ENCODE data around the gene ZFP91.
"Not testable (repeated sequence)": the region's sequence is repeated elsewhere in the genome, so short reads cannot be mapped to it uniquely, and the experiment has no call there.

The ZFP91 gene

GRCh38 chr11:58564231-58564630 lies 14.6 kb upstream of the ZFP91 start:
- no peaks in the 10 kb centered on the region for H3K79me1 ChIP-seq (ENCODE audit: low read length)

GRCh38 chr11:58567889-58568512 lies 10.9 kb upstream of the ZFP91 start:
- Histone ChIP-seq H3K27me3 (ENCODE audit: insufficient read depth, low read length) (no peaks in the 10 kb centered on the region), H4K91ac (ENCODE audit: low read depth, low read length) (no peak overlapping the region), H3K4me1 (ENCODE audit: control insufficient read depth in 1 of 2, insufficient read depth in 2 of 2, low read length in 2 of 2) (no peaks in the 10 kb centered on the region), H3K9ac (ENCODE audit: low read length) (no peak overlapping the region), H3K9me3 (ENCODE audit: insufficient read depth, low read depth, low read length) (no peaks in the 10 kb centered on the region), H2AK5ac (ENCODE audit: low read length) (no peak overlapping the region), H2AFZ (ENCODE audit: insufficient read depth, low read length, poor library complexity) (no peak overlapping the region), H2BK120ac (ENCODE audit: insufficient read depth, low read length, poor library complexity) (no peak overlapping the region), H3K4me3 (ENCODE audit: low read depth, low read length) (no peak overlapping the region), H3K79me2 (ENCODE audit: control insufficient read depth, insufficient read depth, low read length, poor library complexity) (no peaks in the 10 kb centered on the region), H2BK12ac (ENCODE audit: low read length) (no peak overlapping the region), H4K8ac (ENCODE audit: low read depth, low read length) (no peak overlapping the region), H3K27ac (ENCODE audit: low read depth, low read length) (no peak overlapping the region), H4K12ac (ENCODE audit: low read depth, low read length) (no peak overlapping the region), H3K4me2 (ENCODE audit: low read length) (no peak overlapping the region), H3K4ac (ENCODE audit: low read depth, low read length) (no peak overlapping the region), H3K14ac (ENCODE audit: low read length) (no peak overlapping the region), H2BK5ac (ENCODE audit: low read depth, low read length, poor library complexity) (no peak overlapping the region), H3K79me1 (ENCODE audit: low read length) (no peaks in the 10 kb centered on the region), H3K18ac (ENCODE audit: low read length) (no peak overlapping the region), H3K23ac (ENCODE audit: low read length) (no peak overlapping the region), H3K36me3 (ENCODE audit: control insufficient read depth in 1 of 2, insufficient read depth in 2 of 2, low read length in 2 of 2) (peaks cover 0 to 5% of the 10 kb centered on the region in 2 experiments)
- no CpG with 5 or more reads among the region's 4 CpGs for WGBS (ENCODE audit: extremely low coverage, insufficient coverage, insufficient read length)
- peak; percentile 73 to 83 for DNase-seq

More at GRCh38 chr11:58564231-58564630, 14.6 kb upstream of the ZFP91 start:
- Histone ChIP-seq H3K18ac (ENCODE audit: low read length) (no peak overlapping the region), H2BK12ac (ENCODE audit: low read length) (no peak overlapping the region), H3K23ac (ENCODE audit: low read length) (no peak overlapping the region), H3K4me2 (ENCODE audit: low read length) (no peak overlapping the region), H2BK5ac (ENCODE audit: low read depth, low read length, poor library complexity) (no peak overlapping the region), H3K4ac (ENCODE audit: low read depth, low read length) (no peak overlapping the region), H3K4me3 (ENCODE audit: low read depth, low read length) (no peak overlapping the region), H4K8ac (ENCODE audit: low read depth, low read length) (no peak overlapping the region), H3K9me3 (ENCODE audit: insufficient read depth, low read depth, low read length) (no peaks in the 10 kb centered on the region), H4K12ac (ENCODE audit: low read depth, low read length) (no peak overlapping the region), H3K27ac (ENCODE audit: low read depth, low read length) (no peak overlapping the region), H3K9ac (ENCODE audit: low read length) (no peak overlapping the region), H4K91ac (ENCODE audit: low read depth, low read length) (no peak overlapping the region), H3K27me3 (ENCODE audit: insufficient read depth, low read length) (no peaks in the 10 kb centered on the region), H2AK5ac (ENCODE audit: low read length) (no peak overlapping the region), H3K79me2 (ENCODE audit: control insufficient read depth, insufficient read depth, low read length, poor library complexity) (no peaks in the 10 kb centered on the region), H2AFZ (ENCODE audit: insufficient read depth, low read length, poor library complexity) (no peak overlapping the region), H3K36me3 (ENCODE audit: control insufficient read depth in 1 of 2, insufficient read depth in 2 of 2, low read length in 2 of 2) (no peaks in the 10 kb centered on the region), H2BK120ac (ENCODE audit: insufficient read depth, low read length, poor library complexity) (no peak overlapping the region), H3K4me1 (ENCODE audit: control insufficient read depth in 1 of 2, insufficient read depth in 2 of 2, low read length in 2 of 2) (no peaks in the 10 kb centered on the region), H3K14ac (ENCODE audit: low read length) (no peak overlapping the region)
- DNase-seq = no peak

- H2BK120ac ChIP-seq (ENCODE audit: insufficient read depth, low read length, poor library complexity); H3K23ac ChIP-seq (ENCODE audit: low read length): not testable (repeated sequence)
- no CpG with 5 or more reads among the region's 14 CpGs for WGBS (ENCODE audit: extremely low coverage, insufficient coverage, insufficient read length)
Observed at GRCh38 chr11:58572906-58573305, 6.0 kb upstream of the ZFP91 start.

GRCh38 chr11:58573451-58574104 lies 5.3 kb upstream of the ZFP91 start:
- H3K27ac ChIP-seq (ENCODE audit: low read depth, low read length) = no peak overlapping the region
- WGBS (ENCODE audit: extremely low coverage, insufficient coverage, insufficient read length) = no CpG with 5 or more reads among the region's 4 CpGs
- H4K8ac ChIP-seq (ENCODE audit: low read depth, low read length) = no peak overlapping the region
- H2BK120ac ChIP-seq (ENCODE audit: insufficient read depth, low read length, poor library complexity) = no peak overlapping the region
- no peak overlapping the region for H3K9ac ChIP-seq (ENCODE audit: low read length)
- H3K4ac ChIP-seq (ENCODE audit: low read depth, low read length) = no peak overlapping the region
- H2BK12ac ChIP-seq (ENCODE audit: low read length) = no peak overlapping the region
- H4K12ac ChIP-seq (ENCODE audit: low read depth, low read length) = no peak overlapping the region
- H3K18ac ChIP-seq (ENCODE audit: low read length) = no peak overlapping the region
- no peak overlapping the region for H2AK5ac ChIP-seq (ENCODE audit: low read length)
- no peak overlapping the region for H3K4me3 ChIP-seq (ENCODE audit: low read depth, low read length)
- peak; percentile 22 to 66 for DNase-seq
- no peaks in the 10 kb centered on the region for H3K27me3 ChIP-seq (ENCODE audit: insufficient read depth, low read length)
- peaks cover 7% of the 10 kb centered on the region for H3K79me2 ChIP-seq (ENCODE audit: control insufficient read depth, insufficient read depth, low read length, poor library complexity)
- H3K36me3 ChIP-seq (ENCODE audit: control insufficient read depth in 1 of 2, insufficient read depth in 2 of 2, low read length in 2 of 2) = peaks cover 0 to 5% of the 10 kb centered on the region in 2 experiments
- no peak overlapping the region for H4K91ac ChIP-seq (ENCODE audit: low read depth, low read length)
- H3K4me1 ChIP-seq (ENCODE audit: control insufficient read depth in 1 of 2, insufficient read depth in 2 of 2, low read length in 2 of 2) = no peaks in the 10 kb centered on the region
- H3K9me3 ChIP-seq (ENCODE audit: insufficient read depth, low read depth, low read length) = no peaks in the 10 kb centered on the region
- no peak overlapping the region for H2BK5ac ChIP-seq (ENCODE audit: low read depth, low read length, poor library complexity)
- H3K4me2 ChIP-seq (ENCODE audit: low read length) = no peak overlapping the region
- H3K23ac ChIP-seq (ENCODE audit: low read length) = no peak overlapping the region
- H3K79me1 ChIP-seq (ENCODE audit: low read length) = peaks cover 8% of the 10 kb centered on the region
- H3K14ac ChIP-seq (ENCODE audit: low read length) = no peak overlapping the region
- no peak overlapping the region for H2AFZ ChIP-seq (ENCODE audit: insufficient read depth, low read length, poor library complexity)

More at GRCh38 chr11:58572906-58573305, 6.0 kb upstream of the ZFP91 start:
- not testable (repeated sequence) for H3K79me2 ChIP-seq (ENCODE audit: control insufficient read depth, insufficient read depth, low read length, poor library complexity); H3K14ac ChIP-seq (ENCODE audit: low read length); H3K4ac ChIP-seq (ENCODE audit: low read depth, low read length); H3K36me3 ChIP-seq (ENCODE audit: control insufficient read depth in 1 of 2, insufficient read depth in 2 of 2, low read length in 2 of 2); H3K9me3 ChIP-seq (ENCODE audit: insufficient read depth, low read depth, low read length); H3K4me1 ChIP-seq (ENCODE audit: control insufficient read depth in 1 of 2, insufficient read depth in 2 of 2, low read length in 2 of 2); DNase-seq; H3K9ac ChIP-seq (ENCODE audit: low read length); H2BK12ac ChIP-seq (ENCODE audit: low read length); H2AK5ac ChIP-seq (ENCODE audit: low read length); H4K91ac ChIP-seq (ENCODE audit: low read depth, low read length); H3K27ac ChIP-seq (ENCODE audit: low read depth, low read length); H4K12ac ChIP-seq (ENCODE audit: low read depth, low read length); H3K4me2 ChIP-seq (ENCODE audit: low read length); H3K4me3 ChIP-seq (ENCODE audit: low read depth, low read length); H3K79me1 ChIP-seq (ENCODE audit: low read length); H2BK5ac ChIP-seq (ENCODE audit: low read depth, low read length, poor library complexity); H3K27me3 ChIP-seq (ENCODE audit: insufficient read depth, low read length); H4K8ac ChIP-seq (ENCODE audit: low read depth, low read length); H3K18ac ChIP-seq (ENCODE audit: low read length); H2AFZ ChIP-seq (ENCODE audit: insufficient read depth, low read length, poor library complexity)

Measured in trophoblast cell (in vitro differentiated cells and primary cell).